Activated naive CD4-positive, alpha-beta T cell treated with Interleukin-2 at 50 U/mL for 16 hours (primary cell): Measurements from ENCODE around the gene CDIP1.
A peak's percentile ranks its signal among the peaks of the same experiment; 100 is the strongest.

Experiments
- DNase-seq: peaks from one replicate; pipeline ENCODE4 v3.0.0-alpha.2; 2020

The CDIP1 gene

DNA sequence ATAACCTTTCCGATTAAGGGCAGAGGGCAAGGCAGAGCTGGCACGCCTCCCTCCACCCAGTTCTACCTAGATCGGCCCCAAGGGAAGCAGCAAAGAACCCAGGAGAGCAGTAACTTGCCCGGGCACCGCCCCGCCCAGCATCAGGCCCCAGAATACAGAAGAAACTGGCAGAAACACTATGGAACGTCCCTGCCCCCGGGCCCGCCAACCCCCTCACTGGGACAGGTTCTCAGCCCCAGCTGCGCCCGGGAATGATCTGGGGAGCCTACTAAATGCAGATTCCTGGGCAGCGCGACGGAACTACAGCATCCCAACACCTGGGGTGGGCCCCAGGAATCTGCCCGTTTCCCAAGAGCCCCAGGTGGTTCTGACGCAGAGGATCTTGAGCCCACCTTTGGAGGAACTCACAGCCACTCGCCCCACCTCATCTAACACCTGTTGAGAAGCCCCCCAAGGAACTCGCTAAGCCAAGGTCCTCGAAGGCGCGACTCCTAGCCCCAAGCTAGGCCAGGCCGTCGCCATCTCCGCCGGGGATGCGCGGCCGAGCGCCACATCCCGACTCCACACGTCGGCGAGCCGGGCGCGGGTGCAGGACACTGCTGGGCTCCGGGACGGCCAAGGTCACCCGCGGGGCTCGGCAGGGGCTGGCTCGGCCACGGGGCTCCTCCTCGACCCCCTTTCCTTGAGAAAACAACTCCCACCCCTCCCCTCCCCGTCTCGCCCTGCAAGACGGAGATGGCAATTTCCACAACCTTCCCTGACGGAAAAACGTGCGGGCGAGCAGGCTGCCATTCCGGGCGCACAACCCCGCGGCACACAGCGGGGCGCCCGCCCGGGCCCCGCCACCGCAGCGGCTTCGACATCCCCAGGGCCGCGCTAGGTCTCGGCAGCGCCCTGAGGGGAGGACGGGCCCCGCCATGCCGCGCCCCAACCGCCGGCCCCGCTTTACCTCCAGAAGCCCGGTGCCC lies 913 bp downstream of the CDIP1 start:
- DNase-seq, result no peak

GRCh38 chr16:4536391-4537106 lies 2.0 kb downstream of the CDIP1 start:
- DNase-seq, result no peak

DNA sequence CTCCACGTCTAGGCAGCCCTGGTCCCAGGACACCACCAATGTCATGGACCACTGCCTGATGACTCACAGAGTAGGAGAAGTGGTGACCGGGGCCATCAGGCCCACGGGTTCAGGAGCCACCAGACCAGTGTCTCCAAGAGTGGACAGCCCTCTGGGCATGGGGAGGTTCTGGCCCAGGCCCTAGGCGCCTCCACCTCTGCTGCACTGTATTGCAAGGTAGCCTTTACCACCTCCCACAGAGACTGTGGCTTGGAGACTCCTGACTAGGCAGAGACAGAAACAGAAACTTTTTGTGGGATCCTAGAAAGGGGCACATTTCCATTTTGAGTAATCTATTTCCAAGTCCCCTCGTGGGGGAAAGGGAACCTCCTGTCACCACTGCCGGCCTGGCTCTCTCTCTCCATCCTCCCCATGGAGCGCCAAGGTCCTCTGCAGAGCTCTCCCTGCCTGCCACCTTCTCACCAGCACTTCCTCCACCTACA lies 2.9 kb downstream of the CDIP1 start:
- peak; percentile 40 for DNase-seq

DNA sequence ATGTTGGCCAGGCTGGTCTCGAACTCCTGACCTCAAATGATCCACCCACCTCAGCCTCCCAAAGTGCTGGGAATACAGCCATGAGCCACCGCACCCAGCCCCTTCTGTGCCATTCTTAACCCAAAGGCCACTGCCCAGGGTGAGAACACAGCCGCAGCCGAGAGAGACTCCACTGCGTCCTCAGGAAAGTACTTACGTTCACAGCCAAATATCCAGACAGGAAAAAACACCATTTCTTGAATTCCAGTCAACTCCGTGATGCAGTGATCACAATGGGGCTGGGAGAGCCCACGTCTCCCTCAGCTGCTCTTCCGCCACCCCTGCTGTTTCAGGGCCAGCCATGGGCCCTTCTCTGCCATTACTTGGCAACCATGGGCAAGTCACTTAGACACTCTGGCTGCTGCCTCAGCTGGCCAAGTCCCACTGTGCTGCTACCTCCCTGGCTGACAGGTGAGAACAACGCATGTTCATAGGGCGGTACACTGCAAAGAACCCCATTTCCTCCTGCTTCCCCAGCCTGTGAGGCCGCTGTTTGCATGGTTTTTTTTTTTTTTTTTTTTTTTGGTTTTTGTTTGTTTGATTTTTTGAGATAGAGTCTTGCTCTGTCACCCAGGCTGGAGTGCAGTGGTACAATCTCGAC lies 4.3 kb downstream of the CDIP1 start:
- no peak for DNase-seq

DNA sequence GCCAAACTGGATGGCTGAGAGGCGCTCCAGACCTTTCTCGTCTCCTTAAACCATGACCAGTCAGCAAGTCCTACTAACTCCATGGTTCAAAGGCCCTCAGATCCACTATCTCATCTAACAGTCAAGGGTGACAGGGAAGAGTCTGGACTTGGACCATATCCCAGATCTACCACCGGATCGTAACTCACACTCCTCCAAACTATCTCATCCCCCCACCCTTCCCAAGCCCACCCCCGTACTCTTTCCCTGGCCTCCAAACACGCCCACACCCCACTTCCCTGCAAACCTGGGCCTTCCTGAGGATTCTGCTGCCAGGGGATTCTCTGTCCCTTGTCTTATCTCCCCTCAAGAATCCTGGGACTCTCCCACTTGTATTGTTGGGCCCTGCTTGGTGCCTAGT lies 5.1 kb downstream of the CDIP1 start:
- DNase-seq, result no peak

- DNase-seq, result no peak
Measured at GRCh38 chr16:4532238-4532637, 6.3 kb downstream of the CDIP1 start.

- no peak for DNase-seq
Measured at GRCh38 chr16:4531811-4532210, 6.8 kb downstream of the CDIP1 start.

DNA sequence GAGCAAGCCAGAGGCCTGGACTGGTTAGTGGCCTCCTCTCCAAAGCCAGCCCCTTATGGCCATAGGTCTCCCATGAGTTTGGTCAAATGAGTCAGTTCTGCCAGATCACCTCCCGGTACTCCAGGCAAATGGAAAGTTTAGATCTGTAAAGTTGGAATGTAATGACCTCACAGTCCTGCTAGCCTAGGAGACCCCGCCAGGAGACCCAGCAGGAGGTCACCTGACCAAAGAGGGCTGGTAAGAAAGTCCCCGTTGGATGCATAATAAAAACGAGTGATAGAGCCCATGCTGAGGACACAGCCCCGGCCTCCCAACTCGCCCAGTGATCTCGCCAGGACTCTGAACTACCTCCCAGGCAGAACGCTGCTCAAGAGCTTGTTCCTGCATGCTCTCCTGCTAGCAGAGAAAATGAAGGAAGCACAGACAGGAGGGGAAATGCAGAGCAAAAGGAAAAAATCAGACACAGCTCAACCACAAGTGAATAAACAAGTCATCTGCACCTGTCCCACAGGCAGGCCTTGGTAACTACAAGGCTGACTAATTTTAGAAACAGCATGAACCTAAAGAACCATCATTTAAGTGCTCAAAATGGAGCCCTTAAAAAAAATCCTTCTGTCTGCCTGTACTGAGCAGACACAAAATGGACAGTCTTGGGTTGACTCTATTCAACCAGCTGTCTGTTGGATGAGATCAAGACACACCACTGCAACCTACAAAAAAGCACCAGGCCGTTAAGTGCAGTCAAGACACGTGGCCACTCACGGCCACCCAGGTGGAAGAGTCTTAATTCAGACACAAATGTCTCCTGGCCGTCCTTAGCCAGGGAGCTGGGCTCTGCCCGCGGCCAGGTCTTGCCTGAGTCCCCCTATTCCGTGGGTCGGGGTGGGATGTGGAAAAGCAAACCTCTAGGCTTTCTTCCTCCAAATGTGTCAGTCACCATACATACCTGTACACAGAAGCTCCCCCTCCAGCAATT lies 9.2 kb downstream of the CDIP1 start:
- DNase-seq, result no peak

DNA sequence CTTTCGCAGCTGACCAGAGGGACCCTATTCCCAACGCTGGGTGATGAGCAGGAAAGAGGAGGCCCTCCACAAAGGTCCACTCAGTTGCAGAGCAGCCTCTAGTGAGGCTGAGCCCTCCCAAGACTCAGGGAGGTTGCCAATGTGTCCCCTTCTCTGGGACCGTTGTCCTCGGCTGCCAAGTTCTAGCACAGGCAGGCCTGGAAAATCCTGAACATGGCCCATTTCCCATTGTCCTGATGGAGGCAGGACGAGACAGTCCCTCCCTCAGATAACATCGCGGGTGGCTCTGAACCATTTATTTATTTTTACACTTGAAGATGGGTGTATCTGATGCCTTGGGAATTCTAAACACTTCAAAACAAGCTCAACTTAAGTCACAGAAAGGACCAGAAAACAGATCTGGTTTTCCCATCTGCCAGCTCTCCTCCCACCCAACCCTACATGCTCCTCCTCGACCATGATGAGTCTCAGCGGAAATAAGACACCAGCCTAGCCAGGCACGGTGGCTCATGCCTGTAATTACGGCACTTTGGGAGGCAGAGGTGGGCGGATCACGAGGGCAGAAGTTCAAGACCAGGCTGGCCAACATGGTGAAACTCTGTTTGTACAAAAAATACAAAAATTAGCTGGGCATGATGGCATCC lies 12.8 kb downstream of the CDIP1 start:
- no peak for DNase-seq

GRCh38 chr16:4525069-4525468 lies 13.5 kb downstream of the CDIP1 start:
- no peak for DNase-seq

DNA sequence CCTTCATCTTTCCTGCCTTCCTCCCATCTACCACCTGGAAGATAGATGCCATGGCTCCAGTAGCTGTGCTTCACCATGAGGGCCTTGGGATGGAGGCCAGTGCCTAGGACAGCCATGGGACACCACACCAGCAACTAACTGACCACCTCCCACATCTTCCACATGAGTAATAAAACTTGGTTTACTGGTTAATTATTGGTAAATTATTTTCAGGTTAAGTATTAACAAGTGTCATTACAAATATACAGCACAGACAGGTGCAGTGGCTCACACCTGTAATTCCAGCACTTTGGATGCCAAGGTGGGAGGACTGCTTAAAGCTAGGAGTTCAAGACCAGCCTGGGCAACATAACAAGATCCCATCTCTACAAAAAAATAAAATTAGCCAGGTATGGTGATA lies 14.0 kb downstream of the CDIP1 start:
- DNase-seq, result no peak

DNA sequence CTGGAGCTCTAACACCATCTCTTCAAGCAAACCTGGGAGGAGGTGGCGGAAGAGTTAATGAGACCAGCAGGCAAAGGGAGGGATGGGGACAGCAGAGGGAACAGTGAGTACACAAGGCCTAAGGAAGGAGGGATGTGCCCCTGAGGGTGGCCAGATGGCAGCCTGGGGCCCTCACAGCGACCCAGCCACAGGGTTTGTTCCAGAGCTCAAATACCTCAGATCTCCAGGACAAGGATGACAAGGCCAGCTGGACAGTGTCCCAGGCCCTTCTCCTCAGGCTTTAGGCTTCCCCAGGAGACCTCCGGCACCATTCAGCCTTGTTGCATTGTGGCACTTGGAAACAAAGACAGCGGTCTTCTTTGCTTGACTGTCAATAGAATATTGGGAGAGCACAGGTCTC lies 14.9 kb downstream of the CDIP1 start:
- no peak for DNase-seq

GRCh38 chr16:4522051-4522581 lies 16.5 kb downstream of the CDIP1 start:
- DNase-seq, result no peak

GRCh38 chr16:4520913-4521312 lies 17.7 kb downstream of the CDIP1 start:
- DNase-seq, result no peak

DNA sequence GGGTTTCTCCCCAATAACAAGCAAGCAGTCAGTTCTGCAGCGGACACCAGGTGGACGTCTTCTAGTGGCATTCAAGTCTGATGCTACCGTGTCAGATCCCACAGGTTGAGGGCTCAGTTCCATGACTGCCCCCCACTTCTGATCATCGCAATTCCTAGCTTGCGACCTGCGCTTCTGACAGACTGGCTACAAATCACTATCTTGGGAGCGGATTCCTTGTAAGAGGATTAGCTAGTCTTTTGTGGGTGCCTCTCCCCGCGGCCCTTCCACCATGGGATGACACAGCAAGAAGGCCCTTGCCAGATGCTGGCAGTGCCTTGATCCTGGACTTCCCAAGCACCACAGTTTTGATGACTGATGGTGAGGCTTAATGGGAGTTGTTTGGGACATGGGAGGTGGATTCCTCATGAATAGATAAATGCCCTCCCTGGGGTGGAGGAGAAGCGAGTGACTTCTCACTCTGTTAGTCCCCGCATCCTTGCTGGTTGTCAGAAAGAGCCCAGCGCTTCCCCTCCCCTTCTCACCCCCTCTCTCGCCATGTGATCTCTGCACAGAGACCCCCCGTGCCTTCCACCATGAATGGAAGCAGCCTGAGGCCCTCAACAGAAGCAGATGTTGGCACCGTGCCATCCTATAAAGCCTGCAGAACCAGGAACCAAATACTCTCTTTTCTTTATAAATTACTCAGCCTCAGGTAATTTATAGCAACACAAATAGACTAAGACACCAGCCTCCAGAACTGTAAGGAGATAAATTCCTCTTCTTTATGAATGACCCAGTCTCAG lies 19.1 kb downstream of the CDIP1 start:
- DNase-seq, result no peak

GRCh38 chr16:4517812-4518680 lies 20.5 kb downstream of the CDIP1 start:
- DNase-seq, result no peak

DNA sequence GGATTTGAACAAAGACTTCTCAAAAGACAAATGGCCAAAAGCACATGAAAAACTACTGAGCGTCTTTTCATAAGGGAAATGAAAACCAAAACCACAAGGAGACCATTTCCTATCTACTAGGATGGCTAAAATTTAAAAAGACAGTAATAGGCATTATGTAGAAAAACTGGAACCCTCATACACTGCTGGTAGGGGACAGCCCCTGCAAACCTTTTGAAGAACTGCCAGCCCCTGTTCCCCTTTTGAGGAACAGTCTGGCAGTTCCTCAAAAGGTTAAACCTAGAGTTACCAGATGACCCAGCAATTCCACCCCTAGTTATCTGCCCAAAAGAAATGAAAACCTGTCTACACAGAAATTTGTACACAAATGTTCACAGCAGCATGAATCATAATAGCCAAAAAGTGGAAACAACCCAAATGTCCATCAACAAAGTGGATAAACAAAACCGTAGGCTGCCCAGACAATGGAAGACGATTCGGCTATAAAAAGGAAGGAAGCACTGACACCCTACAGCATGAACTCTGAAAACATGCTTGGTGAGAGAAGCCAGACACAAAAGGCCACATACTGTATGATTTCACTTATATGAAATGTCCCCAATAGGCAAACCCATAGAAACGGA lies 22.9 kb downstream of the CDIP1 start:
- DNase-seq, result no peak

GRCh38 chr16:4514606-4515005 lies 24.0 kb downstream of the CDIP1 start:
- DNase-seq, result no peak

- no peak for DNase-seq
Measured at GRCh38 chr16:4513881-4514280, 24.7 kb downstream of the CDIP1 start.
